GM21786 (cell line): ENCODE results near the gene ANXA4.

Source experiments
- ATAC-seq: cut with Tn5 transposase; IDR thresholded peaks from one replicate; pipeline ENCODE4 v1.9.1; 2021; ENCODE audit not compliant: unreplicated experiment

ANXA4 gene

DNA sequence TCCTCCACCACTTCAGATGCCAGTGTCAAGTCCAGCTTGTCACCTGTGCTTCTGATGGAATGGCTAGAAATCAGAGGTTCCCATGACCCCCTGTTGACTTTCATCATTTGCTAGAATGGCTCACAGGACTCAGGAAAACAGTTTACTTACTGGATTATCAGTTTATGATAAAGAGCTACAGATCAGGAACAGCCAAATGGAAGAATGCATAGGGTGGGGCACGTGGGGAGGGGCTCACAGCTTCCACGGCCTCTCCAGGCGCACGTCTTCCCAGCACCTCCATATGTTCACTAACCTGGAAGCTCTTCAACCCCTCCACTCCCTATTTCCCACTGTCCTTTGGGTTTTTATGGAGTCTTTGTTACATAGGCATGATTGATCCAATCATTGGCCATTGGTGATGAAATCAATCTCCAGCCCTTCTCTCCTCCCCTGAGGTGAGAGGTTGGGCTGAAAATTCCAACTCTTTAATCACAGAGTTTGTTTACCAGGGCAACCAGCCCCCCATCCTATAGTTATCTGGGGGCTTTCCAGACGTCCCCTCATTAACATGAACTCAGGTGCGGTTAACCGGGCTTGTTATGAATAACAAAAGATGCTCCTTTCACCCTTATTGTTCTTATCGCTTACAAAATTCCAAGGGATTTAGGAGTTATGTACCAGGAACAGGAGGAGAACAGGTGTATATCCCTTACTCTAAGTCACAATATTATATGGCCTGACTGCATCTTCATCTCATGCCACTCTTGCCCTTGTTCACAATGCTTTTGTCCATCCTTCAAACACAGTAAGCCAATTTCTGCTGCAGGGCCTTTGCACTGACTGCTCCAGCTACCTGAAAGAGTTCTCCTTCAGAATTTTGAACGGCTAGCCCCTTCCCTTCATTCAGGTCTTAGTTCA is 35.2 kb downstream of the ANXA4 start:
- no peak for ATAC-seq

- no peak for ATAC-seq
Observed at GRCh38 chr2:69777786-69778105, 35.8 kb downstream of the ANXA4 start.

- no peak for ATAC-seq
Observed at GRCh38 chr2:69779258-69780001, 37.5 kb downstream of the ANXA4 start.

GRCh38 chr2:69780921-69781320 is 39.0 kb downstream of the ANXA4 start:
- no peak for ATAC-seq

DNA sequence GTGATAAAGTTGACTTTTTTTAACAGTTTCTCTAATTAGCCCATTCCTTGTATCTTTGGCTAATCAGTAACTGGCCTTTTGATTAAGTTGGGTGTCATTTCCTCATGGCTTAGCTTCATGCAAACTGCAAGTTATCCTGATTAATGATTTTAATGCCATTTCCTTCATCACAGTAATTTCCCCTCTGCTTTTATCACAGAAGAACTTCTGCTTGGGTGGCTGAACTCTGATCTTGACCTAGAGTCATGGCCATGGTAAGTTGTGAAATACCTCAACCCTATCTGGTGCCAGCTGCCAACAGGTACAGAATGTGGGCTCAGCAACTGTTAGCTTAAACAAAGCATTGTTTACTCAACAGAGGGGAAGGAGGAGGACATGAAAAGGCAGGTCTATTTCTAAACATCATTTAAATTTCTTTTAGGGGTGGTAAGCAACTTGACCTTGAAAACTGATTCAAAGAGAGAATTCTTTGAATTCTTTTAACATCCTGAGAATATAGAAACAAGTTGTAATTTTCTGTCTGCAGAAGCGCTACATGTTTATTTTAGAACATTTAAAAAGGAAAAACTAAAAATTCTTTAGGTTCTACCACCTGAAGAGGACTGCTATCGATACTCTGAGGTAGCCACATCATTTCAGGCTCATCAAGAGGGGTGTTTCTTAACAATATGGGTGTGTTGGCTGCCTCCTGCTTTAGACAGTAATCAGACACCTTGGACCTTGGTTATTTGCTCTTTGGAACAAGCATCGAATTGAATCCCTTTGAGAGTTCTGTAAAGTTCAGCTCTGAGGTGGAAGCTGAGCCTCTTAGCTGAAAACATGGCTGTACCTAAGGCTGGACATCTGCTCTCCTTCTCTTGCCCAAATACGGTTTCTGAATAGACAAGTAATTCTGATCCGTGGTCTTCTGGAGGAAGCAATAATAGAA is 39.7 kb downstream of the ANXA4 start:
- peak; percentile 67 for ATAC-seq

DNA sequence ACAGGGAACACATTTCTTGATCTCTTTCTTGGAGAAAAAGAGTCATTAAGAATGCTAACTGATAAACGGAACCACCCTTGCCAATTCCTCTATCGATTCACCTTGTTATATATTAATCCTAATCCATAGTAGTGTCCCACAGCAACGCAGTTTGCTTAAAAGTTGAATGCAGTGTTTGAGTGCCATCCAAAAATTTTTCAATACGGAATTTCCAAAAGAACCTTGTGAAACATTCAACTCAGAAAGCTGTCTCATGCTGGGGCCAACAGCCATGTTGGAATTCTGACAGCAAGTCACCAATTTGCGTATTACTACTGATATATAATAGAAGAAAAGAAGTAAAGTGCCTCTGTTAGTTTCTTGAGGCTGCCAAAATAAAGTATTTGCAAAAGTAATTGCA is 42.3 kb downstream of the ANXA4 start:
- ATAC-seq = no peak

DNA sequence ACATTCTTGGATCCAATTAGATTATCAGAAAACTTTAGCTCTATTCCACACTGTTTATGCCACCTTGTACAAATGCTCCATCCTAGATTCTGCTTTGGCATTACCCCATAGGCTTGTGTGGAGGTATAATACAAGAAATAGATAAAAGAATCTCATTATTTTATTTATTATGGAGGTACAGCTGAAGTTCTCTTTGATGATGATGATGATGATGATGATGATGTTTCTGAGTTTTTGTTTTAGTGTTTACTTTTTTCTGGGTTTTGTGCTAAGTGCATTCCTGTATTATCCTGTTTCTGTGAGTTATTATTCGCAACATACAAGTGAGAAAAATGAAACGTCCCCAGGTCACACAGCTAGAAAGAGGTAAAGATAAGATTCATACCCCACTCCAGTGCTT is 43.4 kb downstream of the ANXA4 start:
- ATAC-seq = no peak

DNA sequence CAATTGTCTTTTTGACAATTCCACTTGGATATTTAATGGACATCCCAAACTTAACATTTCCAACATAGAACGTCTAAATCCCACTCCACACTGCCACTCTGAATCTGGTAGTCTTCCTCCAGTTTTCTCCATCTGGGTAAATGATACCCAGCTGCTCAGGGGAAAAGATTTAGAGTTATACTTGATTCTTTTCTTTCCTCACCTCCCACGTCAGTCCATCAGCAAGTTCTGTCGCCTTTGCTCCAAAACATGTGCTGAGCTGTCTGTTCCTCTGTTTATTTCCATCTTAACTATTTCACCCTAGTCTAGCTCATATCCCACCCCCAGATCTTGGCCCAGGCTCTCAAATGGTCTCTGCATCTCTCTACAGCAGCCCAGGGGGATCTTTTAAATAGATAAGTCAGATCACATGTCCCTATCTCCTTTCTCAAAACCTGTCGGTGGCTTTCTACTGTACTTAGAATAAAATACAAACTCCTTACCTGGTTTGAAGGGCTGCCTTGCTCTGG is 44.2 kb downstream of the ANXA4 start:
- no peak for ATAC-seq

- ATAC-seq = no peak
Observed at GRCh38 chr2:69789175-69789721, 47.3 kb downstream of the ANXA4 start.

DNA sequence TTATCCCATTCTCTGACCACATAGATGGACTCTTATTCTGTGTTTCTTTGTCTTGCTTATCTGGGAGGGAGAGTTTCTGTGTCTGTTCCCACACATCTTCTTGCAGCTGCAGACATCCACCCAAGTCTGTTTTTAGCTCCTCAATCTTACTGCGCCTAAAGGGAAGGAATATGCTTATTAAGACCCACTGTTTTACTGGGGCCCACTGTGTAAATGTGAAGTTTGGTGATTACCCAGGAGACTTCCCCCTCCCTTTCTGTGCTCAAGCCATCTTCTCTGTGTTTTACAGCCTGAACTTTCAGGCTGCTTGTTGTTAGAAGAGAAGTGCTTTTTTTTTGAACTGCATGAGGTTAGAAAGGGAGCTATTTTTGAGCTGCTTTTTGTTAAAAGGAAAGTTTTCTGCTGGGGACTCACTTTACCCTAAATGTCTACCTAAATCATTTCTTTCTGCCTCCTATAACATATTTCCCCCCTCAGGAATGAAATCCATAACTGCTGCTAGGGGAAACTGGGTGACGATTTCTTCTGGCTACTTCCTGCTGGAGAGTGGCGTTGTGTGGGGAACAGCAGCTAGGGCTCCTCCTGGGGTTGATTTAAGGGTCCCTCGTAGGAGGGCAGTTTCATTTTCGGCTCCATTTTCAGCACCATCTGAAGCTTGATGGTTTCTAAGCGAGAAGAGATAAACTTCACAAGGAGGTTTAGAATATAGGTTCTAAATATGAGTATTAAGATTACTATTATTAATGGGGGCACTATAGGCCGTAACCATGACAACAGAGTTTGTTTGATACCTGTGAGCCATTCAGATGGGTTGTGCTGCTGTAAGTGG is 48.1 kb downstream of the ANXA4 start:
- peak; percentile 60 for ATAC-seq

DNA sequence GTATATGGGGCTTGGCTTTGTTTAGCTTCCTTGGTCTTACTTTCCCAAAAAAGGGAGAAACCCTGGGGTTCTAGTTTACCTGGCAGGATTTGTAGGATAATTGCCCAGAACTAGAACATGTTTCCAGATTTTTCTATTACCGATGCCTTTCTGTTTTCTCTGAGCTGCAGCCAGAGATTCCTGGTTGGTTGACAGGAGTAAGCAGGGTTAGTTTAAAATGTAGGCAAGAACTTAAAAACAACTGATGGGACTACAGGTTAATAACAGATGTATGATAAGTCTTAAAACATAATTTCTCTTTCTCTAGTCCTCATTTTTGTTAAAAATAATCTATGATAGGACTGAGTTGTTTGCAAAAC is 48.6 kb downstream of the ANXA4 start:
- no peak for ATAC-seq

- ATAC-seq = no peak
Observed at GRCh38 chr2:69791045-69791444, 49.1 kb downstream of the ANXA4 start.

DNA sequence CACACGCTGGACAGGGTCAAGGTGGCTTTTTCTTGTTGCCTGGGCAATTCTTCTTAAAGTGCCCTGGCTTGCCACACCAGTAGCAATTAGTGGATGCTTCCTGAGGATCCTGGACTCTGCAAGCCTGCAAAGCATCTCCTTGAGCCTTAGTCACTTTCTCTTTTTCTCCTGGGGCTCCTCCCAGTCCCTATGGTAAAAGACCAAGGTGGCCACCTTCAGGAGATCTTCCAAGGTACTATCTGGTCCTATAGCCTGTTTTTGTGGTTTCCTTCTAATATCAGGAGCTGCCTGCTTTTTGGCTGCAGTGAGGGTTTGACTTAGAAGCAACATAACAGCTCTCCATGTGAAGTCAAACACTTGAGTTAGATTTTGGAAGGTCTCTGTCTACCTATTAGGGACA is 54.2 kb downstream of the ANXA4 start:
- no peak for ATAC-seq

- no peak for ATAC-seq
Observed at GRCh38 chr2:69797235-69797634, 55.3 kb downstream of the ANXA4 start.

DNA sequence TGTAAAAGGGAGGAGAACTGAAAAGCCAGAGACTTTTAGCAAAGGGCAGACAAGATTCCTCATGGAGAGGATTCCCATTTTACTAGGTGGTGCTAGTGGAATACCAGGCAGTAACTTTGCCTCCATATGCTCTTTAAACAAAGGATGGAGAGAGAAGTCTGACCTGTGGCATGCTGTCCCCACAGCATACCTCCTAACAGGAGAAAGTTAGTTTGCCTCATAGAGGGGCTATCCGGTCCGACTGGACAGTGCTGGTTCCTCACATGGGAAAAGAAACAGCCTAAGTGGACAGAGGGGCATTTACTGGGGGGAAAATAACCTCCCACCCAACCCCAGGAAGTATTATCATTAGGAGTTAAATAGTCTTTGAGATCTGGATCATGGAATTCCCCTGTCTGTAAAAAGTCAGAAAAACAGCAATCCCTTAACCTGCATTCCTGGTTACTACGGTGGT is 55.9 kb downstream of the ANXA4 start:
- ATAC-seq = no peak

DNA sequence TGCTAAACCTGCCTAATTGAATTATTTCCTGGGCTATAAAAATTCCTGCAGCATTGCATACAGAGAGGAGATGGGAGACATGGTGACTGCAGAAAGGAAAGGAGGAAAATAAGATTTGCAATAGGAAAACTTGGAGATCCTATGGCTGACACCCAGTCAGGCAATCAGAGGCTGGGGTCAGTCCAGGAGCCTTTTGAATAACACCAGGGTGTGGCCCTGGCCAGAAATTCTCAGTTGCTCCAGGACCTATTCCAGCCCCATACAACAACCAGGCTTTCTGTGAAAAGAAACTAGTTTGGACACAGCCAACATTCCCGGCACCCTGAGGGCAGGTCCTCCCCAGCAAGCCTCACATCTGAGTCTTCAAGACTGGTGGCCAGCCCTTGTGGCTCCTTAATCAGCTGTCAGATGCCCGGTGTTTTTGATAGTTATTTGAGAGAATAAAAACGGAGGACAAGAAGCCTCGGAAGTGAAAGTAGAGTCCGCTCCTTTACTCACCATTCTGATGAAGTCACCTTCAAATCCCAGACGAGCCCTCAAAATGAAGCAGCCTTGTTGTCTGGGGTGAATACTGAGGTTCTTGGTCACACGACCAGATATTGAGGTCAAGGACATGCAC is 56.5 kb downstream of the ANXA4 start:
- ATAC-seq = peak; percentile 10

- peak; percentile 53 for ATAC-seq
Observed at GRCh38 chr2:69798909-69799526, 57.1 kb downstream of the ANXA4 start.

- no peak for ATAC-seq
Observed at GRCh38 chr2:69801745-69802290, 59.9 kb downstream of the ANXA4 start.
